DND-41 (cell line): Measurements from ENCODE around the gene ATP6V0A1.

Source experiments
- CTCF ChIP-seq: IDR thresholded peaks from 2 replicates; pipeline ENCODE4 v1.5.1; 2012; ENCODE audit warnings: borderline replicate concordance, low read length, moderate library complexity, mild to moderate bottlenecking; ENCODE audit not compliant: poor library complexity, severe bottlenecking; ENCODE audit errors: extremely low read depth
- EZH2 ChIP-seq: IDR thresholded peaks from 3 replicates; pipeline ENCODE4 v1.6.1; 2012; ENCODE audit warnings: borderline replicate concordance, low read depth, mild to moderate bottlenecking, moderate library complexity, low read length, inconsistent platforms; ENCODE audit not compliant: severe bottlenecking

GRCh38 chr17:42537156-42537805 is 78.6 kb downstream of the ATP6V0A1 start:
- no peak for TF ChIP-seq CTCF
- no peak for TF ChIP-seq EZH2
